IgD-negative memory B cell (primary cell): ENCODE data around the gene NCKAP1. TPM values are rescaled to one million over a fixed set of nuclear protein-coding genes. Genes with fewer than 3 reads are reported as not detected.
A peak's percentile ranks its signal among the peaks of the same experiment; 100 is the strongest.

ENCODE experiments used
- H3K27ac Mint-ChIP-seq, 3 donors: one replicate each; pipeline ENCODE4 v1.8.0; 2020 to 2022; ENCODE audit warnings: mild to moderate bottlenecking in 3 of 3, mixed read lengths in 3 of 3, moderate library complexity in 1 of 3
- H3K27me3 Mint-ChIP-seq: one replicate; pipeline ENCODE4 v1.8.0; 2021; ENCODE audit warnings: mixed read lengths
- H3K36me3 Mint-ChIP-seq: one replicate; pipeline ENCODE4 v1.8.0; 2020; ENCODE audit warnings: mild to moderate bottlenecking, mixed read lengths
- H3K4me1 Mint-ChIP-seq, 3 donors: one replicate each; pipeline ENCODE4 v1.8.0; 2020 to 2022; ENCODE audit warnings: mixed read lengths in 3 of 3, mild to moderate bottlenecking in 1 of 3
- H3K4me3 Mint-ChIP-seq, 4 donors: one replicate each; pipeline ENCODE4 v1.8.0; 2020 to 2022; ENCODE audit warnings: mild to moderate bottlenecking in 4 of 4, mixed read lengths in 4 of 4, moderate library complexity in 3 of 4
- H3K9me3 Mint-ChIP-seq, 3 donors: one replicate each; pipeline ENCODE4 v1.8.0; 2020 to 2021; ENCODE audit warnings: mixed read lengths in 3 of 3, mild to moderate bottlenecking in 1 of 3
- polyA plus RNA-seq: library from polyadenylated mRNA; unstranded; fragments of 300-500 nt; fragmentation: Illumina TruSeq; gene quantifications from one replicate; pipeline ENCODE4 v1.2.3, GENCODE V29; 2021

The NCKAP1 gene, protein sequence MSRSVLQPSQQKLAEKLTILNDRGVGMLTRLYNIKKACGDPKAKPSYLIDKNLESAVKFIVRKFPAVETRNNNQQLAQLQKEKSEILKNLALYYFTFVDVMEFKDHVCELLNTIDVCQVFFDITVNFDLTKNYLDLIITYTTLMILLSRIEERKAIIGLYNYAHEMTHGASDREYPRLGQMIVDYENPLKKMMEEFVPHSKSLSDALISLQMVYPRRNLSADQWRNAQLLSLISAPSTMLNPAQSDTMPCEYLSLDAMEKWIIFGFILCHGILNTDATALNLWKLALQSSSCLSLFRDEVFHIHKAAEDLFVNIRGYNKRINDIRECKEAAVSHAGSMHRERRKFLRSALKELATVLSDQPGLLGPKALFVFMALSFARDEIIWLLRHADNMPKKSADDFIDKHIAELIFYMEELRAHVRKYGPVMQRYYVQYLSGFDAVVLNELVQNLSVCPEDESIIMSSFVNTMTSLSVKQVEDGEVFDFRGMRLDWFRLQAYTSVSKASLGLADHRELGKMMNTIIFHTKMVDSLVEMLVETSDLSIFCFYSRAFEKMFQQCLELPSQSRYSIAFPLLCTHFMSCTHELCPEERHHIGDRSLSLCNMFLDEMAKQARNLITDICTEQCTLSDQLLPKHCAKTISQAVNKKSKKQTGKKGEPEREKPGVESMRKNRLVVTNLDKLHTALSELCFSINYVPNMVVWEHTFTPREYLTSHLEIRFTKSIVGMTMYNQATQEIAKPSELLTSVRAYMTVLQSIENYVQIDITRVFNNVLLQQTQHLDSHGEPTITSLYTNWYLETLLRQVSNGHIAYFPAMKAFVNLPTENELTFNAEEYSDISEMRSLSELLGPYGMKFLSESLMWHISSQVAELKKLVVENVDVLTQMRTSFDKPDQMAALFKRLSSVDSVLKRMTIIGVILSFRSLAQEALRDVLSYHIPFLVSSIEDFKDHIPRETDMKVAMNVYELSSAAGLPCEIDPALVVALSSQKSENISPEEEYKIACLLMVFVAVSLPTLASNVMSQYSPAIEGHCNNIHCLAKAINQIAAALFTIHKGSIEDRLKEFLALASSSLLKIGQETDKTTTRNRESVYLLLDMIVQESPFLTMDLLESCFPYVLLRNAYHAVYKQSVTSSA
- 0.03 TPM for polyA plus RNA-seq

DNA sequence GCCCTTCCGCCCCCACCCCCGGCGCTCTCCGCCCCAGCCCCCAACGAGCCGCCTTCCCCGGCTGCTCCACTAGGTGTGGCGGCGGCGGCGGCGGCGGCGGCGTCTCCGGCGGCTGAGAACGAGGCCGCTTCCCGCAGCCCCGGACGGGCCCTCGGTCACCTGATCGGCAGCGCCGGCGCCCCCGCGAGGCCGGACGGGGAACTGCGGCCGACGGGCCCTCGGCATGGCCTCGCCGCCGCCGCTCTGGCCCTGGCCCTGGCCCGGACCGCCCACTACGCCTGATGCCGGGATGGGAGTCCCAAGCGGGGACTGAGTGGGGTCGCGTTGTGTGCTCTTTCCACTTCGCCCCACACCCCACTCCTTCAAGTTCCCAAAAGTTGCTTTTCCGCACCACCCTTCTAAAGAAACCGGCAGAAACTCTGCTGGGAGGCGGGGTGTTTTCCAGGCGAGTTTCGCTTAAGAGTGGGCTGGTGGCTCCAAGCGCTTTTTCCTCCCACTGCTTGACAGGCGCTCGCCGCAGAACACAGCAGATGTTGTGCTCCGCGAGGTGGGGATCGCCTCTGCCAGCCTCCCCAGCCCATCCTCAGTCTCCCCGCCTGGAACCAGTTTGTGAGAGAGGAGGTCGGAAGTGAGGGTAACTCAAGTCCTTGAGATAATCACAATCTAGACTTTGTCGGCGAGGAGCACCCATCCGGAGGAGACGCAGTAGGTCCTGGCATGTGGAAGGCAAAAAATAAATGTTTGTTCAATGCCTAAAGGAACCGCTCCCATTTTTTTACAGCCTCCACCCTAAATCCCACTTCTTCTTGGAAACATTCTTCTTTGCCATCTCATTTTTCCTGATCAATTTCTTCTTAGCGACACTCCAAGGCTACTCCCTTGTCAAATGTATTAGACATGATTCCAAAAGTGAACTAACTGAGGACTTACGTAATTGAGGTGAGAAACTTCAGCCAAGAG lies at the start of gene NCKAP1:
Gene NCKAP1, minus strand, starts transcription at position 117 of the 960 bp plus-strand sequence. CDS start 358 bp downstream, outside the sequence.
- H3K36me3 Mint-ChIP-seq, result no peaks in the 10 kb centered on the region
- H3K27ac Mint-ChIP-seq, result peak within 1 kb of the TSS in 2 of 3 donors; percentile 10 to 40
- peaks cover 0 to 4% (median 0%) of the 10 kb centered on the region in 3 donors for H3K9me3 Mint-ChIP-seq
- peaks cover 44% of the 10 kb centered on the region for H3K27me3 Mint-ChIP-seq
- H3K4me1 Mint-ChIP-seq, result peaks cover 12 to 33% (median 21%) of the 10 kb centered on the region in 3 donors
- peak within 1 kb of the TSS; percentile 65 to 85 (median 75) for H3K4me3 Mint-ChIP-seq

DNA sequence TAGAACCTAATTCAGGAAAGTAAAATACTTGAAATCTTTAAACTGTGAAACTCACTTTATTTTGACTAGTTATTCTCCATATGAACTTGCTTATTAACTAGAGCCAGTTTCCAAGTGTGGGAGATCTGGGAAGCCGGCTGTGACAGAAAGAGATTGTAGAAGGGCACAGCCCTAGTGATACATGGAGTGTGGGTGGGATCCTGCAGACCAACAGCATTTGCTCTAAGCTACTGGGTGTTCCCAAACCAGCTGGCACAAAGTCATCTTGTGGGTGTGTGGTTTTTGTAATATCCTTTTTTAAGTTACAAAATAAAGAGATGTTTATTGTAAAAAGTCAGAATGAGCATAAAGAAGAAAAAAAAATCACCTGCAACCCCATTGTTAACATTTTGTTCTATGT lies 43.7 kb upstream of the NCKAP1 start:
- Mint-ChIP-seq H3K27ac (no peak overlapping the region), H3K4me3 (no peak overlapping the region), H3K4me1 (peaks cover 0 to 12% (median 7%) of the 10 kb centered on the region in 3 donors), H3K27me3 (peaks cover 2% of the 10 kb centered on the region), H3K36me3 (no peaks in the 10 kb centered on the region), H3K9me3 (no peaks in the 10 kb centered on the region)

DNA sequence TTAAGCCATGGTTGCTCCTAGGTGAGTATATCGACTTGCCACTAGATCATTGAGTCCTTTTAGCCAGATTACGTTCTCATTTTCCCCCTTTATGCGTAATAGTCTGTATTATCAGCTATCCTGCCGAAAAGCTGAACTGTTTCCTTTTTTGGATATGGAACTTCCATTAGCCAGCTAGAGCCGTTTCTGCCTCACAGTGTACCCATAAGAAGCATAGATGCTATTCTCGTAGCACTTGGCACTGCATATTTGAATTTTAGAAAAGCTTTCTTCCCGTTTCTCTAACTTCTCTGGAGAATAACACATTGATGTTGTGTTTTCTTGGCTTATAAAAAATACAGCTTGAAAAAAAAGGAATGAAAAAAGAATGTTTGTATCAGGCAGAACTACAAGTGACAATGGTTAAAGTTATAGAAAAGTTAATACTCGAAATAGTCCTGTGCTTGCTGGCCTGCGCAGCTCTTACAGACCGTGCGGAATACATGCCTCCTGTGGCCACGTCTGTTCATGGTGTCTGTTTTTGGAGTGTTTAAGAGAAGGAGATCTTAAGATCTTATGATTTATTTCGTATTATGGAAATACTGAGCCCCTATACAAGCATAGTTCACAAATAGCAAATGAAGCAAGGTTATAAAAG lies 41.0 kb upstream of the NCKAP1 start:
- Mint-ChIP-seq H3K4me1 (peaks cover 0 to 12% (median 7%) of the 10 kb centered on the region in 3 donors), H3K36me3 (no peaks in the 10 kb centered on the region), H3K27ac (peak overlapping the region in 1 of 3 donors; percentile 4), H3K9me3 (no peaks in the 10 kb centered on the region), H3K27me3 (peaks cover 2% of the 10 kb centered on the region), H3K4me3 (peak overlapping the region; percentile 92 to 99 (median 98))

DNA sequence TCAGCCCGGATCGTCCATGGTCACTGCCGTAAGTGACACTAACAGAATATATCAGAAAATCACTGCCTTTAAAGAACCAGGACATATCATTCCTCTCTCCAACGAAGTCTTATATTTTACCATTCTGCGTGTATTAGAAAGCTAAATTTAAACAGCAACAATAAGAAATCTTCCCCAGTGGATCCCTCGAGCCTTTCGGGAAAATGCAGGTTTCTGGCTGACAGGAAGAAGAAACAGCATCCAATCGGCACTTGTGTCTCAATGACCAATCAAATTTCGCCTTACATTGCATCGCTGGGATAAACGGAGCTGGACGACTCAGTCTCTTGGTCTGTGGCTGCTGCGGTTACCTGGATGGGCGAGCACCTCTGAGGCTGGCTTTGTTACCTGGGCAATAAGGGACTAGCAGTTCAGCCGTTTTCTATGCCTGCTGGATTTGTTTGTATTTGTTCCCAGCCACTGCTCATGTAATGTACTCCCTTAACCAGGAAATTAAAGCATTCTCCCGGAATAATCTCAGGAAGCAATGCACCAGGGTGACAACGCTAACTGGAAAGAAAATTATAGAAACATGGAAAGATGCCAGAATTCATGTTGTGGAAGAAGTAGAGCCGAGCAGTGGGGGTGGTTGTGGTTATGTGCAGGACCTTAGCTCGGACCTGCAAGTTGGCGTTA lies 40.3 kb upstream of the NCKAP1 start, which contains the start of gene DUSP19:
Gene DUSP19, plus strand, starts transcription at position 284 of the 675 bp plus-strand sequence. Its CDS starts 187 bp downstream, at position 471.
- Mint-ChIP-seq H3K27me3 (peaks cover 2% of the 10 kb centered on the region), H3K36me3 (no peaks in the 10 kb centered on the region), H3K9me3 (no peaks in the 10 kb centered on the region), H3K4me1 (peaks cover 0 to 12% (median 7%) of the 10 kb centered on the region in 3 donors), H3K4me3 (peak within 1 kb of the TSS; percentile 92 to 99 (median 98)), H3K27ac (peak within 1 kb of the TSS; percentile 4 to 84 (median 75))

DNA sequence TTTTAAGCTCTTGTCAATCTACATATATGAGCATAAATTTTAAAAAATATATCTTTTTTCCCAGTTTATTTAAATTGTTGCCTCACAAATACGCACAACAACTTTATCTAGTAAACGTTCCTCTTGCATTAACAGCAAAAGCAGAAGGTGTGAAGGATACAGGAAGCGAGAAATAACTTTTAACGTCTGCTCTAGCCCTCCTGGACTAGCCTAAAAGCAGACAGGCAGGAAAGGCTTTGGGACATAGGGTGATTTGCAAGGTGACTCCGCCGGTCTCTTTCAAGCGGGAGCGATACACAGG lies 39.9 kb upstream of the NCKAP1 start:
- Mint-ChIP-seq H3K4me3 (peak overlapping the region; percentile 92 to 99 (median 98)), H3K9me3 (no peaks in the 10 kb centered on the region), H3K27me3 (peaks cover 2% of the 10 kb centered on the region), H3K27ac (peak overlapping the region in 2 of 3 donors; percentile 4 to 84), H3K36me3 (no peaks in the 10 kb centered on the region), H3K4me1 (peaks cover 0 to 12% (median 7%) of the 10 kb centered on the region in 3 donors)

DNA sequence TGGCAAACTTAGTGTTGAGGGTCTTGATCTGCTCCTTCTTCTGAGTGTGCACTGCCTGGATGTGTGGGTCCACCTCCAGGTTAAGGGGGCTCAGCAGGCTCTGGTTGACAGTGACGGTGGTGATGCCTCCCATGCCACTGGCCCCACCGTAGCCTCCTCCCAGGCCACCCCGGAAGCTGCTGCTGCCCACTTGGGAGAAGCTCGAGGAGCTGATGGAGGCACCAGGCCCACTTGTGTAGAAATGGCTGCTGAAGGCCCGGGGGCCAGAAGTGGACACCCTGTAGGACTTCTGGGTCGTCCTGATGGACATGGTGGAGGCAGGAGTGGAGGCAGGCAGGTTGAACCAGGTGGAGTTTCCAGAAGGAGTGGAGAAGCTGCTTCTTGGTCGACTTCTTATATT lies 33.9 kb upstream of the NCKAP1 start:
- Mint-ChIP-seq H3K27ac (no peak overlapping the region), H3K4me1 (no peaks in the 10 kb centered on the region), H3K9me3 (no peaks in the 10 kb centered on the region), H3K4me3 (no peak overlapping the region), H3K36me3 (peaks cover 1% of the 10 kb centered on the region), H3K27me3 (peaks cover 4% of the 10 kb centered on the region)

DNA sequence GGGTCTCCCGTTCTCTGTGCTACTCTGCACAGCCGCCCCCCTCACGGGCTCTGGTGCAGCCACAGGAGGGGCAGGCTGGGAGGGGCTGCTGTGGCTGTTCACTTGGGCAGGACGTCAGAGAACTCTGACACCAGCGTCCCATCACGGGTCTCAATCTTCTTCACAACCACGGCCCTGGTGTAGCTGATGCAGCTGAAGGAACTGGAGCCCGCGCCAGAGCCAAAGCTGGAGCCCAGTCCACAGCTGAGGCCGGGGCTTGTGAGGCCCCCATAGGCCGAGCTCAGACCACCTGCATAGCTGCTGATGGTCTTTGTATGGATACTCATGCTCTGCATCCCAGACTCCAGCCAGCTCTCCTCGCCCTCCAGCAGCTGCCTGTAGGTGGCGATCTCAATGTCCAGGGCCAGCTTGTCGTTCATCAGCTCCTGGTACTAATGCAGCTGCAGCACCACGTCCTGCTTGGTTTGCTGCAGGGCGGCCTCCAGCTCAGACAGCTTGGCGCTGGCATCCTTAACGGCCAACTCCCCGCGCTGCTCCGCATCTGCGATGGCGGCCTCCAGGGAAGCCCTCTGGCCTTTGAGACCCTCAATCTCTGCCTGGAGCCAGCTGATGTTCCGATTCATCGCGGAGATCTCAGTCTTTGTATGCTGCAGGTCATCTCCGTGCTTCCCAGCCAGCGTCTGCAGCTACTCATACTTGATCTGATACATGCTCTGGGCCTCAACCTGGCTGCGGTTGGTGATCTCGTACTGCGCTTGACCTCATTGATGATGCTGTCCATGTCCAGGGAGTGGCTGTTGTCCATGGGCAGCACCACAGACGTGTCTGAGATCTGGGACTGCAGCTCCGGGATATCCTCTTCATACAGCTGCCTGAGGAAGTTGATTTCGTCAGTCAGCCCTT lies 32.9 kb upstream of the NCKAP1 start:
- no peak overlapping the region for H3K27ac Mint-ChIP-seq

DNA sequence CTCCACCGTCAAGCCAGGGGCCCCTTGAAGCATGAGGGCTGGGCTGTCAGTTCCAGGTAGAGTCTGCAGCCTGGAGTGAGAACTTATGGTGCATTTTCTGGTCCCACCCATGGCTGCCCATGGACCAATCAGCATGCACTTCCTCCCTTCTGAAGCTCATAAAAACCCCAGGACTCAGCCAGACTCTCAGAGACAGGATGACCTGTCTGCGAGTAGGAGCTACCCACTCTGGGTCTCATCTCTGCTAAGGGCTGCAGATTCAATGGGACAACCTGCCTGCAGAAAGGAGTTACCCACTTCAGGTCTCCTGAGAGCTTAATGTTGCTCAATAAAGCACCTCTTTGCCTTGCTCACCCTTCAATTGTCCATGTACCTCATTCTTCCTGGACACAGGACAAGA lies 30.9 kb upstream of the NCKAP1 start:
- no peaks in the 10 kb centered on the region for H3K4me1 Mint-ChIP-seq

More for the DNA sequence above, 32.9 kb upstream of the NCKAP1 start:
- H3K4me1 Mint-ChIP-seq, result no peaks in the 10 kb centered on the region
- no peaks in the 10 kb centered on the region for H3K9me3 Mint-ChIP-seq
- no peak overlapping the region for H3K4me3 Mint-ChIP-seq
- H3K27me3 Mint-ChIP-seq, result peaks cover 9% of the 10 kb centered on the region
- H3K36me3 Mint-ChIP-seq, result peaks cover 1% of the 10 kb centered on the region

DNA sequence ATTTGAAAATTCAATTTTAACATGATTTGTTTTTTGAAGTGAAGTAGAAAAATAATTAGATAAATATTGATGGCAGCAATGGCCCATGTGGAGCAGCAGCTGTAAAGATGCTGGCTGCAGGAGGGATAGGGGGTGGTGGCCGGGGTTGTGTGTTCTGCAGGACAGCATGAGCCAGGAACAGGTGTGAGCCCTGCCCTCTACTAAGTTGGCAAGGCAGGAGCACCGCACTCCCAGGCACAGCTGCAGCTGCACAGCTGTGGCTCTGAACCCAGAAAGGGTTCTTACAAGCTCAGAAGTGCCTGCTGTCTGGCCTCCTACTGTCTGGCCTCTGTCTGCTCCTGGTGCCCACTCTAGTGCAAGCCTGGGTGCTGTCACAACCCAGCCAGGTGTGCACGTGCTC lies 30.3 kb upstream of the NCKAP1 start:
- Mint-ChIP-seq H3K27ac (no peak overlapping the region), H3K27me3 (peaks cover 16% of the 10 kb centered on the region), H3K4me1 (no peaks in the 10 kb centered on the region), H3K4me3 (no peak overlapping the region), H3K36me3 (peaks cover 1% of the 10 kb centered on the region), H3K9me3 (no peaks in the 10 kb centered on the region)

More for the DNA sequence above, 30.9 kb upstream of the NCKAP1 start:
- peaks cover 12% of the 10 kb centered on the region for H3K27me3 Mint-ChIP-seq
- peaks cover 1% of the 10 kb centered on the region for H3K36me3 Mint-ChIP-seq
- no peaks in the 10 kb centered on the region for H3K9me3 Mint-ChIP-seq
- no peak overlapping the region for H3K27ac Mint-ChIP-seq
- H3K4me3 Mint-ChIP-seq, result no peak overlapping the region

DNA sequence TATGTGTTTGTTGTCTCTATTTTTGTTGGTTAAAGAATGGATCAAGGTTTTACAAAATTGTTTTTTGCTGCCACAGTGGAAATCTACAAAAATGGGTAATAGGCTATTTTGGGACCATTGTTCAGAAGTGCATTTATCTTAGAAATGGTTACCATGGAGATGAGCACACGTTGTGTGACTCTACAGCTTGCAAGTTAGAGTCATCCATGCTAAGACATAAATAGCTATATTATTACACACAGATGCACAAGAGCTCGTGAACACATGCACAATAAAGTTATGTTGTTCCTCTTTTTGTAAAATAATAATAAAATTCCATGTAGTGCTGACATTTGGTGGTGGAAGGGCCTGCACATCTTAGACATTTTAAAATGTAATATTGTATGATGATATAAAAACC lies 24.8 kb upstream of the NCKAP1 start:
- no peaks in the 10 kb centered on the region for H3K36me3 Mint-ChIP-seq
- H3K9me3 Mint-ChIP-seq, result peaks cover 0 to 3% (median 0%) of the 10 kb centered on the region in 3 donors
- H3K4me3 Mint-ChIP-seq, result no peak overlapping the region
- peaks cover 24% of the 10 kb centered on the region for H3K27me3 Mint-ChIP-seq
- H3K27ac Mint-ChIP-seq, result no peak overlapping the region
- no peaks in the 10 kb centered on the region for H3K4me1 Mint-ChIP-seq

DNA sequence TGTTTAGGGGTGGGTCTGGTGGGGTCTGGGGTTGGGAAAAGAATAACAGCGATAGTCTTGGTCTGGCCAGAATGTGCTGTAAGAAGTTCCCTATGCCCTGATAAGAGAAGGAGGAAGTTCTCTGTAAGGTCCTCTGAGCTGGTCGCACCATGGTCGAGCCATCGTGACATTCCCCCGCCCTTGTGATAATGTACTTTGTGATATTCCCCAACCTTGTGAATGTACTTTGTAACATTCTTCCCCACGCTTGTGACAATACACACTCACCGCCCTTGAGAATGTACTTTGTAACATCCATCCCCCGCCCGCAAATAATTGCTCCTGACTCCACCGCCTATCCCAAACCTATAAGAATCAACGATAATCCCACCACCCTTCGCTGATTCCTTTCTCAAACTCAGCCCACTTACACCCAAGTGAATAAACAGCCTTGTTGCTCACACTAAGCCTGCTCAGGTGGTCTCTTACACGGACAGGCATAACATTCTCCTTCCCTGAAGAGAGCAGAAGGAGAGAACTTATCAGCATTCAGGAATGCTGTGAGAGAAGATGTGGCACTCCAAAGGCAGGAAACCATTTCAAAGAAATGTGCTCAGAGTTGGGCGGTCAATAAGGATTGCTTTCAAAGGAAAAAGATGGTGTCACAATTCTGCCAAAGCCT lies 22.4 kb upstream of the NCKAP1 start:
- peak overlapping the region in 1 of 3 donors; percentile 50 for H3K27ac Mint-ChIP-seq
- H3K27me3 Mint-ChIP-seq, result peaks cover 22% of the 10 kb centered on the region
- peaks cover 0 to 2% (median 1%) of the 10 kb centered on the region in 3 donors for H3K4me1 Mint-ChIP-seq
- no peaks in the 10 kb centered on the region for H3K36me3 Mint-ChIP-seq
- peak overlapping the region in 1 of 4 donors; percentile 76 for H3K4me3 Mint-ChIP-seq
- H3K9me3 Mint-ChIP-seq, result peaks cover 0 to 3% (median 0%) of the 10 kb centered on the region in 3 donors

DNA sequence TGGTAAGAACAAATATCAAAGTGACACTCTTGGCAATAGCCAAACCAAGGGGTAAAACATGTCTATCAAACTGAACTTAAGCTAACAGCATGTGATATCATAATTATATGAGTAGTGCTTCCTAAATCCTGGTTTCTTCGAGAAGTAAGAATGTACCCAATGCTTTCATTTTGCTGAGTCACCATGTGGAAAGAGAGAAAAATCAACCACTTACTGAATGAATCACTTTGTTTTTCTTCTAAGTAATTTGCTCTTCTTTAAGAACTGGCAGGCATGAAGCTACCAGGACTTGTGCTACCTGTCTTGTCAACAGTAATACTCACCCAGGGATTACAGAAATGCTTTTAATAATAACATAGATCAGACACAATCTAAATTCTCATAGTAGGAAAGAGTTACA lies 21.3 kb upstream of the NCKAP1 start:
- no peak overlapping the region for H3K27ac Mint-ChIP-seq
- H3K4me3 Mint-ChIP-seq, result no peak overlapping the region
- peaks cover 0 to 2% (median 1%) of the 10 kb centered on the region in 3 donors for H3K4me1 Mint-ChIP-seq
- peaks cover 18% of the 10 kb centered on the region for H3K27me3 Mint-ChIP-seq
- H3K36me3 Mint-ChIP-seq, result no peaks in the 10 kb centered on the region
- H3K9me3 Mint-ChIP-seq, result peaks cover 0 to 3% (median 0%) of the 10 kb centered on the region in 3 donors
